Activated CD4-positive, alpha-beta T cell treated with anti-CD3 and anti-CD28 coated beads, Interleukin-2, amount 50 U/mL, for 16 hours (primary cell): Measurements from ENCODE around the gene STIM1.
"Not testable (repeated sequence)": the region's sequence is repeated elsewhere in the genome, so short reads cannot be mapped to it uniquely, and the experiment has no call there.

Experiments used
- DNase-seq: peaks from one replicate; pipeline ENCODE4 v3.0.0-alpha.2; 2020

STIM1 gene

GRCh38 chr11:4130219-4130618, 274.8 kb downstream of the STIM1 start:
- DNase-seq = not testable (repeated sequence)

- DNase-seq = no peak
Observed at GRCh38 chr11:4134806-4135205, 279.3 kb downstream of the STIM1 start.

GRCh38 chr11:4138497-4138896, 283.0 kb downstream of the STIM1 start:
- no peak for DNase-seq

- DNase-seq = no peak
Observed at GRCh38 chr11:4140067-4140636, 284.7 kb downstream of the STIM1 start.
